Astrocyte of the cerebellum (primary cell): ENCODE data around the gene ESR2.

Experiments used
- DNase-seq: peaks from one replicate; pipeline ENCODE4 v3.0.0-alpha.2; 2011; ENCODE audit warnings: low read depth
- H3K4me3 ChIP-seq: 2 replicates; pipeline ENCODE4 v1.5.1; 2011; ENCODE audit warnings: mild to moderate bottlenecking, low read depth, low read length, moderate library complexity
- CTCF ChIP-seq: IDR thresholded peaks from 2 replicates; pipeline ENCODE4 v1.5.1; 2012; ENCODE audit warnings: low read length, low read depth, moderate library complexity, mild to moderate bottlenecking; ENCODE audit errors: missing control alignments
- in situ Hi-C: cut with HindIII; loops from 2 replicates; pipeline ENCODE4 v1.10.0; 2017; ENCODE audit warnings: low sequenced_read_pairs

The ESR2 gene

DNA sequence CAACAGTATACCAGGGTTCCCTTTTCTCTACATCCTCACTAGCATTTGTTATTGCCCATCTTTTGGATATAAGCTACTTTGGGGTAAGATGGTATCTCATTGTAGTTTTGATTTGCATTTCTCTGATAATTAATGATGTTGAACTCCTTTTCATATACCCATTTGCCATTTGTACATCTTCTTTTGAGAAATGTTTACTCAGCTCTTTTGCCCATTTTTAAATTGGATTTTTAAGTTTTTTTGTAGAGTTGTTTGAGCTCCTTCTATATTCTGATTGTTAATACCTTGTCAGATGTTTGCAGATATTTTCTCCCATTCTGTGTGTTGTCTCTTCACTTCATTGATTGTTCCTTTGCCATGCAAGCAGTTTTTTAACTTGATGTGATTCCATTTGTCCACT, 22.2 kb downstream of the ESR2 start:
- DNase-seq: no peak
- no peak overlapping the region for H3K4me3 ChIP-seq
- in situ Hi-C loops: no loop called here
- no peak for TF ChIP-seq CTCF

DNA sequence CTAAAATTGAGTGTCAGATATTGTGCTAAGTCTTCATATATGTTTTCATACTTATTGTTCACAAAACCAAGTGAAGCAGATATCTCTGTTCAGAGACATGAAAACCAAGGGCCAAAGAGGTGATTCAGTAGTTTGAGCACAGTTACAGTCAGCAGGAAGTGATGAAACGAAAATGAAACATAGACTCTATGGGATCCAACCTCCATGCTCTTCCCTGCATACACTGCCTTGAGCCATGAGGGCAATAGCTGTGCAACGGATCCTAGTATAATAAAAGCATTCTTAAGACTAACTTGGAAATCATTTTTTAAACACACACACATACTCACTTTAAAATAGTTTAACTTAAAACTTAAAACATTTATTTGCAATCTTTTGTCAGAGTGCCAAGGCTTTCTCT, 27.9 kb downstream of the ESR2 start:
- no peak overlapping the region for H3K4me3 ChIP-seq
- no peak for TF ChIP-seq CTCF
- no peak for DNase-seq
- in situ Hi-C loops: no loop called here

GRCh38 chr14:64265222-64265621, 28.9 kb downstream of the ESR2 start:
- in situ Hi-C loops: no loop called here
- H3K4me3 ChIP-seq: no peak overlapping the region
- TF ChIP-seq CTCF: no peak
- DNase-seq: no peak

- H3K4me3 ChIP-seq: no peak overlapping the region
- in situ Hi-C loops: no loop called here
- DNase-seq: no peak
- no peak for TF ChIP-seq CTCF
These were observed 33.8 kb downstream of the ESR2 start for GRCh38 chr14:64260418-64260817.

- in situ Hi-C loops: no loop called here
- TF ChIP-seq CTCF: no peak
- no peak for DNase-seq
- H3K4me3 ChIP-seq: no peak overlapping the region
These were observed 38.4 kb downstream of the ESR2 start for GRCh38 chr14:64255756-64256155.

DNA sequence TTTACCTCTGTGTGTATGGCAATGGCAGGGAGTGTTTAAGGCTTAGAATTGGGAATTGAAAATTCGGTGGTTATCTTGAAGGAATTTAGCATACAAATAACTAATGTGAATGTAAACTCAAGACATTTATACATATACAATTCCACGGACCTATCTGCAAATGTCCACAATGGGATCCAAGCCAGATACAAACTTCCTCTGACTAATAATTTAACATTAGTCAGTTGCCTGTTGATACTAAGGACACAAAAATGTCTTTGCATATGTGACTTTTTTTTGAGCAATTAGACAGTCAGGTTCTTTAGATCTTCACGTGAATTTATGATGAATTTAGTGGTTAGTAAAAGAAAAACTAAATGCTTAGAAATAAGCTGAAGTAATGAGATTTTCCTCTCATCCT, 40.5 kb downstream of the ESR2 start:
- in situ Hi-C loops: no loop called here
- DNase-seq: no peak
- no peak overlapping the region for H3K4me3 ChIP-seq
- TF ChIP-seq CTCF: no peak

DNA sequence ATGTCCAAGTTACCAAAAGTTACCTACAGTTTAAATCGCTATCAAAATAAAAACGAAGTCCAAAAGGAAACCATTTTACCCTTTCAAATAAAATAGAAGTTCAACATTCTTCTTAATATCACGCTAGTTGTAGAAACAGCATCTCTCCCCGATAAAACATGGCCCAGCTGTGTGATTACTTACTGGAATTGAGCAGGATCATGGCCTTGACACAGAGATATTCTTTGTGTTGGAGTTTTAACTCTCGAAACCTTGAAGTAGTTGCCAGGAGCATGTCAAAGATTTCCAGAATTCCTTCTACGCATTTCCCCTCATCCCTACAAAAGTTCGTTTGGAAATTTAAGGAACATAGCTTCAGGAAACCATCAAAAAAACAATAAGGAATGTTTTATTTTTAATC, 44.8 kb downstream of the ESR2 start:
- no peak overlapping the region for H3K4me3 ChIP-seq
- DNase-seq: no peak
- in situ Hi-C loops: no loop called here
- no peak for TF ChIP-seq CTCF
